Hepatocyte (in vitro differentiated cells): ENCODE measurements around the gene WDR90.

ENCODE experiments used
- CTCF ChIP-seq: fragments of 200-600 bp; sonication (generic); IDR thresholded peaks from 2 replicates; pipeline ENCODE4 v1.5.1; 2016; ENCODE audit warnings: antibody characterized with exemption, mild to moderate bottlenecking; ENCODE audit not compliant: poor library complexity
- EZH2 ChIP-seq: fragments of 200-600 bp; sonication (generic); IDR thresholded peaks from 2 replicates; pipeline ENCODE4 v1.6.1; 2016; ENCODE audit warnings: antibody characterized with exemption, mild to moderate bottlenecking, borderline replicate concordance
- EZH2phosphoT487 ChIP-seq: fragments of 200-600 bp; sonication (generic); IDR thresholded peaks from one replicate; pipeline ENCODE4 v1.6.1; 2018; ENCODE audit warnings: antibody characterized with exemption, mild to moderate bottlenecking, low read depth, moderate library complexity; ENCODE audit not compliant: unreplicated experiment, severe bottlenecking

- TF ChIP-seq CTCF (no peak), EZH2phosphoT487 (no peak), EZH2 (no peak)
Observed at GRCh38 chr16:629833-630248, 19.3 kb upstream of the WDR90 start.
